B cell (primary cell): ENCODE measurements around the gene PAIP2B.

Source experiments
- CTCF ChIP-seq: fragments of 200-600 bp; IDR thresholded peaks from one replicate; pipeline ENCODE4 v1.8.0; 2022; ENCODE audit warnings: antibody characterized with exemption, mild to moderate bottlenecking
- EZH2 ChIP-seq: IDR thresholded peaks from 2 replicates; pipeline ENCODE4 v1.6.1; 2012; ENCODE audit warnings: borderline replicate concordance, low read depth, mild to moderate bottlenecking, moderate library complexity, low read length; ENCODE audit not compliant: insufficient read depth, poor library complexity, severe bottlenecking

GRCh38 chr2:71254776-71255175 lies 27.9 kb upstream of the PAIP2B start:
- TF ChIP-seq CTCF (no peak), EZH2 (no peak)
